IPS DF 4.7 (cell line): ENCODE results near the gene LYST.
"Not testable (repeated sequence)": the region's sequence is repeated elsewhere in the genome, so short reads cannot be mapped to it uniquely, and the experiment has no call there.

Experiments used
- DNase-seq: peaks from one replicate; pipeline ENCODE4 v3.0.0-alpha.2; 2013; ENCODE audit warnings: low spot score; ENCODE audit errors: extremely low read depth

LYST gene

GRCh38 chr1:235767795-235768194 is 98.9 kb downstream of the LYST start:
- DNase-seq = no peak

GRCh38 chr1:235766794-235767285 is 99.9 kb downstream of the LYST start:
- no peak for DNase-seq

GRCh38 chr1:235763962-235764361 is 102.7 kb downstream of the LYST start:
- no peak for DNase-seq

GRCh38 chr1:235759336-235759735 is 107.4 kb downstream of the LYST start:
- no peak for DNase-seq

- DNase-seq = no peak
Measured at GRCh38 chr1:235758931-235759330, 107.8 kb downstream of the LYST start.

- no peak for DNase-seq
Measured at GRCh38 chr1:235757587-235758096, 109.1 kb downstream of the LYST start.

GRCh38 chr1:235754186-235754585 is 112.5 kb downstream of the LYST start:
- DNase-seq = not testable (repeated sequence)

- DNase-seq = no peak
Measured at GRCh38 chr1:235749755-235750300, 116.9 kb downstream of the LYST start.

GRCh38 chr1:235748747-235749146 is 118.0 kb downstream of the LYST start:
- DNase-seq = no peak

- no peak for DNase-seq
Measured at GRCh38 chr1:235746245-235746644, 120.5 kb downstream of the LYST start.

- no peak for DNase-seq
Measured at GRCh38 chr1:235745503-235746136, 121.1 kb downstream of the LYST start.

- DNase-seq = no peak
Measured at GRCh38 chr1:235742914-235743599, 123.6 kb downstream of the LYST start.

GRCh38 chr1:235741294-235741693 is 125.4 kb downstream of the LYST start:
- no peak for DNase-seq

- DNase-seq = no peak
Measured at GRCh38 chr1:235739631-235740030, 127.1 kb downstream of the LYST start.

- no peak for DNase-seq
Measured at GRCh38 chr1:235739124-235739523, 127.6 kb downstream of the LYST start.

- DNase-seq = no peak
Measured at GRCh38 chr1:235737751-235738150, 129.0 kb downstream of the LYST start.

- DNase-seq = no peak
Measured at GRCh38 chr1:235736263-235736662, 130.4 kb downstream of the LYST start.

GRCh38 chr1:235735621-235736020 is 131.1 kb downstream of the LYST start:
- DNase-seq = no peak

- no peak for DNase-seq
Measured at GRCh38 chr1:235734335-235734734, 132.4 kb downstream of the LYST start.

- DNase-seq = no peak
Measured at GRCh38 chr1:235730007-235730406, 136.7 kb downstream of the LYST start.

- DNase-seq = no peak
Measured at GRCh38 chr1:235726557-235726956, 140.1 kb downstream of the LYST start.

- DNase-seq = no peak
Measured at GRCh38 chr1:235725434-235725833, 141.3 kb downstream of the LYST start.
